CD4-positive, alpha-beta T cell treated with Interleukin-4 for 1 hour (primary cell): ENCODE data around the gene PRR14L.
"Not testable (repeated sequence)": the region's sequence is repeated elsewhere in the genome, so short reads cannot be mapped to it uniquely, and the experiment has no call there.

ENCODE experiments used
- DNase-seq, 2 donors: peaks; one replicate each; pipeline ENCODE4 v3.0.0-alpha.2; 2020 to 2022

Gene PRR14L

DNA sequence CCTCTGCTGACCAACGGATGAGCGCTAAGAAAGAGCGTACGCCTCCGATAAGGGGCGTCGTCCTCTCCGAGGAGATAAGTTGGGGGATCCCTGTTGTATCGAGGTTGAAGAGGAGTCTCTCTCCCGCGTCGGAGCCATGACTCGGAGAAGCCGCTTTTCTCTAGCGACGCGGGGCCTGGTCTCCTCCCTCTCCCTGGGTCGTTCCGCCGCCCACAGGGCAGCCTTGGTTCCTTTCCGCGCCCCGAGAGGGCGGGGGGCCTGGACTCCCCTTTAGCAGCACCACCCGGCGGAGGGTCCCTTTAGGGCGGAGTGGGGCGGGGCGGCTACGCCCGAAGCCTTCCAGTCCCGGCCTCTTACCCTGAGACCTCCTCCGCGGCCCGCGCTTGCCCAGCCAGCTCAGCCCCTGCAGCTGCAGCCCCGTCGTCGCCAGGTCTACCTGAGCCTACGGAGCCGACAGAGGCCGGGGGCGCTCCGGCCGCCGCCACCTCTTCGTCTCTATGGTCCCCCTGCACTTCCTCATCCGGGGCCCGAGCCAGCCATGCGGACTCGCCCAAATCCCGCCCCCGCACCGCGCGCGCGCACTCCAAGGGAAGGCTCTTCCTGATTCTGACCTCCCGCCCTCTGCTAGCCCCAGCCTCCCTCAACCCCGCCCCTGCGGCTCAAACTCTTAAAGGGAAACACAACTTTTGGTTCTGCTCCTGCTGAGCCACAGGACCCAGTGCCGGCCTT lies at the start of gene PRR14L:
TSS of gene PRR14L (minus strand) at position 497 of the 729 bp plus-strand sequence. CDS start 11,272 bp downstream, outside the sequence.
- peak; percentile 97 for DNase-seq

DNA sequence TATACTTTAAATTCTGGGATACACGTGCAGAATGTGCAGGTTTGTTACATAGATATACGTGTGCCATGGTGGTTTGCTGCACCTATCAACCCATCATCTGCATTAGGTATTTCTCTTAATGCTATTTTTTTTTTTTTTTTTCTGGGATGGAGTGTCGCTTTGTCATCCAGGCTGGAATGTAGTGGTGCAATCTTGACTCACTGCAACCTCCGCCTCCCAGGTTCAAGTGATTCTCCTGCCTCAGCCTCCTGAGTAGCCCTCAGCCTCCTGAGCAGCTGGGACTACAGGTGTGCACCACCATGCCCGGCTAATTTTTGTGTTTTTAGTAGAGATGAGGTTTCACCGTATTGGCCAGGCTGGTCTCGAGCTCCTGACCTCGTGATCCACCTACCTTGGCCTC lies 49.4 kb upstream of the PRR14L start:
- DNase-seq = not testable (repeated sequence)

DNA sequence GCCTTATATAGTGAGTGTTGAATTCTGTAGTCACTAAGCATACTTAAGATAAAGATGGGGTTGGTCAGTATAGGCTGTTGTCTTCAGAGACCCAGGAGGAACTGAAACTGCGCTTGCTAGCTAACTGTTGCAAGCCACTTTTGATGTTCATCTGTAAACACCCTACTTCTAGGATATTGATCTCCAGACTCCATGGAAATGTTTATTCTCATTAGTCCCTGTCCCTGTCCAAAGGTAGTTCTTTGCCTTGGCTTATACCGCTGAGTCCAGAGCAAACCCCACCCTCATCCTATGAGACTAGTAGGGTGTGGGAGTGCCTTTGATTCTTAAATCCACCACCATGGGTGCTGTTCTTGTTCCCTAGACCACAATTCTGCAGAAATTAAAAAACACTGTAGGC lies 40.3 kb upstream of the PRR14L start:
- no peak for DNase-seq

DNA sequence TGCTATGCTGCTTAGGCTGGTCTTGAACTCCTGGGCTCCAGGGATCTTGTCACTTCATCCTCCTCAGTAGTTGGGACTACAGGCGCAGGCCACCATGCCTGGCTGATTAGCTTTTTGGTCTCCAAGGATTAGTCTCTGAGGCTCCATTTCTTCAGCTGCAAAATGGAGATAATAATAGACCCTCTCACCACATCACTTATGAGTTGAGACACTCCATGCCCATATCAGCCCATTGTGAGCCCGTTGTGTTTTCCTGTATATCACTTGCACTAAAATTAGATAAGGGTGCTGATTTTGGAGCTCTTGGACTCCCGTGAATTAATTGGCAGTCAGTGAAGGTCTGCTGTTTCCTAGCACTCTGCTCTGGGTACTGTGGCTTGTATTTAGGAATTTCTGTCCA lies 39.9 kb upstream of the PRR14L start:
- DNase-seq = no peak

DNA sequence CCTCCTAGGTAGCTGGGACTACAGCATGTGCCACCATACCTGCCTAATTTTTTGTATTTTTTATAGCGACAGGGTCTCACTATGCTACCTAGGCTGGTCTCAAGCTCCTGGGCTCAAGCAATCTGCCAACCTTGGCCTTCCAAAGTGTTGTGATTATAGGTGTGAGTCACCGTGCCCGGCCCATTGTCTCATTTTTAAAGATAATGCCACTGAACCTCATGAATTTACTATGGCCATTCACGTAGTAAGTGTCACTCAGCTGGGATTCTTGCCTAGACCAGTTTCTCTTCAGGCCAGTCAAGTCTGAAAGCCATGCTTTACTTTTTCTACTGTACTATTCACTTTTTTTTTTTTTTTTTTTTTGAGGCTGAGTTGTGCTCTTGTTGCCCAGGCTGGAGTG lies 26.3 kb upstream of the PRR14L start:
- DNase-seq = no peak

DNA sequence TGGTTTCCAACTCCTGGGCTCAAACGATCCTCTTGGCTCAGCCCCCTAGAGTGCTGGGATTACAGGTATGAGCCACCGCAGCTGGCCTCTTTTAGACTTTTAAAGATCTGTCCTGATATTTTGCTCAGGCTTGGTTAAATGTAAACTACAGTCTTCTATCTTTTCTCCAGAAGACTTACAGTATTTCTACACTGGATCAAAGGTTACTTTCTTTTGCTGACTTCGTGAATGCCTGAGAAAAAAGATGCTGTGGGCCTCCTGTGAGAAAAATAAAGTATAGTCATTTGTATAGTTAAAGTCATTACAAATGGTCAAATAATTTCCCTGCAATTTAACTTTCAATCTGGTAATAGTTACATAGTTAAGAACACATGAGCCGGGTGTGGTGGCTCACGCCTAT lies 23.5 kb upstream of the PRR14L start:
- DNase-seq = no peak

DNA sequence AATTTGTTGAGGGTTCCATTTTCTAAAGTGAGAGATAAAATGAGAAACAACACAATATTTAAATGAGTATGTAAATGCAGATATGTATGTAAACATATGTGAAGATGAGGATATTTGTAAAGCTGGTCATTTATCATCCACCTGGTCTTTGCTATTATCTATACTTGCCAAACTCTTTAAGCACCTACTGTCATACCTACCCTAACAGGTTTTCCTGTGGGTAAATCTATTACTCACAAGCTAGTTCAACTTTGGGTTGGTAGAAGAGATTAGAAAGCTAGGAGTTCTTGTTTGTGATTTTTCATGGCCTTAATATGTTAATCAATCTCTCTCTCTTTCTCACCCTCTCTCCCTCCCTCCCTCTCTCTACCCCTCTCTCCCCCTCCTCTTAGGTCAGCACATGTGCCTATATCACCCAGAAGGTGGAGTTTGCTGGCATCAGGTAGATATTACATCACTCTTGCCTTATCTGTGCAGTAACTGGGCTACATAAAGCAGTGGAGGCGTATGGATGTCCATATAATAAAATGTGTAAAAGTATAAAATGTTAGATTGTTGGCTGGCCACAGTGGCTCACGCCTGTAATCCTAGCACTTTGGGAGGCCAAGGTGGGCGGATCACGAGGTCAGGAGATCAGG lies 18.6 kb upstream of the PRR14L start:
- no peak for DNase-seq

DNA sequence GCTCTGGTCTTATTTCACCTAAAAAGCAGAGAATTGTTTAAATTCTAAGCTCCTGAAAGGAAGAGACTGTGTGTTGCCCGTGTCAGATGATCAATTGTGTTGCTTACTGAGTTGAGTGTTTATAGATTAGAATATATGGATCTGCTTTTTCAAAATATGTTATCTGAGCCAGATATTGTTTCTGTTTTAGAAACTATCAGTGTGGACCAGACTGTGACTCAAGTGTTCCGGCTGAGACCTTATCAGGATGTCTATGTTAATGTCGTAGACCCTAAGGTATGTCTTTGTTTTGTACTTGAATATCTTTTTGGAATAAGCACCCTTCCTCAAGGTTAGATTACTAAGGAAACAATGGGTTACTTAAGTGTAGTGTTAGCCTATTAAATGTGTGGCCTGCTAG lies 14.9 kb upstream of the PRR14L start:
- no peak for DNase-seq

DNA sequence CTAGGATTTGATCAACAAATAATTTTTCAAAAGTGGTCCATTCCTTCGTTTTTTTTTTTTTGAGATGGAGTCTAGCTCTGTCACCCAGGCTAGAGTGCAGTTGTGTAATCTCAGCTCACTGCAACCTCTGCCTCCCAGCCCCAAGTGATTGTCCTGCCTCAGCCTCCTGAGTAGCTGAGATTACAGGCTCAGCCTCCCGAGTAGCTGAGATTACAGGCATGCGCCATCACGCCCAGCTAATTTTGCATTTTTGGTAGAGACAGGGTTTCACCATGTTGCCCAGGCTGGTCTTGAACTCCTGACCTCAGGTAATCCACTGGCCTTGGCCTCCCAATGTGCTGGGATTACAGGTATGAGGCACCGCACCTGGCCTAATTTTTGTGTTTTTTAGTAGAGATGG lies 8.9 kb upstream of the PRR14L start:
- not testable (repeated sequence) for DNase-seq

DNA sequence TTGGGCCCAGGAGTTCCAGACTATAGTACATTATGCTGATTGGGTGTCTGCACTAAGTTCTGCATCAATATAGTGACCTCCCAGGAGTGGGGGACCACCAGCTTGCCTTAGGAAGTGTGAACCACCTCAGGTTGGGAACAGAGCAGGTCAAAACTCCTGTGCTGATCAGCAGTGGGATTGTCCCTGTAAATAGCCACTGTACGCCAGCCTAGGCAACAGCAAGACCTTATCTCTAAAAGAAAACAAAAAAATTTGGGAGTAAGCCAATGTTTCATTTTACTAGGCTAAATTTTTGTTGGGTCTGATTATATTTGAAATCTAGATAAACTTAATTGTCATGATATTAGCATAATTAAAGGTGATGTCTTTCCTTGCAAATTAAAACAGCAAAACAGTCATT lies 7.3 kb upstream of the PRR14L start:
- DNase-seq = no peak

DNA sequence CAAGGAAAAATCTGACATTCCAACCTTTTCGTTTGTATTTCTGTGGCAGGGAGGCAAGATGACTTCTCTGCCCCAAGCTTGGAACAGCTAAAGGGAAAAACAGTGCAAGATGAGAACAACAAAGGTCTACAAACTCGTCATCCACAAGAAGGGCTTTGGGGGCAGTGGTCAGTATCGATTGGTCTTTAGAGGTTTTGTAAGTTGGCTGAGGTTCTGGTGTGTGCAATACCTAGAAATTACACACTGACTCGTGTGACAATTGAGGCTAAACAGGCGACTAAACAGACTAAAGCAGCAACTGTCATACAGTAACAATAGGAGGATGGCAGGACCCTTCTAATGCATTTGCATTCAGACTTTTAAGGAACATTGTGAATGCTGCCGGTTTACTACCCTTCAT lies 4.9 kb upstream of the PRR14L start:
- DNase-seq = no peak

DNA sequence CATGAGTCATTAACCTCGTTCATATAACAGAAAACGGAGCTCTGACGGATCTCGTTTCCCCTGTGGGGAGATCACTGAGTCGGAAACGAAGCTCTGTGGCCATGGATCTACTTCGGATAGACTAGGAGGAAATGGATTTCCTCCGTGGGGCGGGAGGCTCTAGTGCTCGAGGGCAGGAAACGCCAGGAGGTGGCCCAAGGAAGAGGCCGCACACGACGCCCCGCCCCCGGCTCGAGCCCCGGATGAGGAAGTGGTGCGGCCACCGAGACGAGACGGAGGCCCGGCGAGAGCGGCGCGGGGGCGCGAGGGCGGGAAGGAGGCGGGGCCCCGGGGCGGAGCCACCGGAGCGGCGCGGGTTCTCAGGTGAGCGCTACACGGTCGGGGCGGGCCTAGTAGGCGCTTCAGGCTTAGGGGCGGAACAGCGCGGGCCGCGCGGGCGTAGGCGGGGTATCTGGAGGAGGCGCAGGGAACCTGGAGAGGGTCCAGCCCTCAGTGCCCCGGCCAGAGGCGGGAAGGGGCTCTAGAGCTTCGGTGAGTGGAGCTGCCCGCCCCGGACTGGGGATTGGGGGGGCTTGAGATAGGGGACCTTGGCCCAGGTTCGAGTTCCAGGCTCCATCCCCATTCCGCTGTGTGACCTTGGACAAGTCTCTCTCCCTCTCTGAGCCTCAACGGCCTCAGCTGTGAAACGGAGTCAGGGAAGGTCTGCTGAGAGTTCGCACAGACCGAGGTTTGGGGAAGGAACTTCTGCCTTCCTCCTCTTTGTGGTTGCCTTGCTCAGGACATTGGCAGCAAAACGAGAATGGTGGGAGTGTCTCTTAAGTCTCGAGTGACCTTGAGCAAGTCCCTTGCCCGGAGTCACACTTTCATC lies 3.9 kb upstream of the PRR14L start, which contains the start of gene DEPDC5:
TSS of gene DEPDC5 (plus strand) at position 386 of the 868 bp plus-strand sequence. CDS start 903 bp downstream, outside the sequence.
- DNase-seq = peak; percentile 95 to 96

DNA sequence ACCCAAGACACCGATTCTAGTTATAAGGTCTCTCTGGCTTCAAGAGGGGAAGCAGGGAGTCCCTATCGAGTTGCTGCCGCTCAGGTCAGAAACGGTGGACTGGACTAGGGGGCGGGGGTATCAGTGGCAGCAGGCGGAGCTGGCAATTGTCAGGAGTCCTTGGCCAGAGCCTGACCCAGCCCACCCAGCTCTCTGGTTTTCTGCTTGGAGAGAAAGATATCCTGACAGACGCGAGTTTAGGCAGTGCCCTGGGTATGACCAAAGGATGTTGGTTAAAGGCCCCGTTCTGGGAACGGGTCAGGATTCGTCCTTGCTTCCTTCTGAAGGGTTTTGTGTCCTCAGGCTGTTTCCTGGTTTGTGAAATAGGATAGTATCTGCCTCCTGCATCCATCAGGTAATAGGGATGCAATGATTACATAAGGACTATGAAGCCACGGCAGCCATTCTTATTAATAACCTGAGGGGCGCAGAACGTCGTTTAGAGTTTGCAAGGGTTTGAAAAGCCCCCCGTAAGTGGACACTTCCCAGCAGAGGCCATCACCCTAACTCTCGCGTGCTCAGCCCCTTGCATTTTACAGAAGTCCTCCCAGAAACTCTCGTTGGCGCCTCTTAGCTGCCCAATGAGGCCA lies 3.2 kb upstream of the PRR14L start:
- DNase-seq = peak; percentile 3 to 11

DNA sequence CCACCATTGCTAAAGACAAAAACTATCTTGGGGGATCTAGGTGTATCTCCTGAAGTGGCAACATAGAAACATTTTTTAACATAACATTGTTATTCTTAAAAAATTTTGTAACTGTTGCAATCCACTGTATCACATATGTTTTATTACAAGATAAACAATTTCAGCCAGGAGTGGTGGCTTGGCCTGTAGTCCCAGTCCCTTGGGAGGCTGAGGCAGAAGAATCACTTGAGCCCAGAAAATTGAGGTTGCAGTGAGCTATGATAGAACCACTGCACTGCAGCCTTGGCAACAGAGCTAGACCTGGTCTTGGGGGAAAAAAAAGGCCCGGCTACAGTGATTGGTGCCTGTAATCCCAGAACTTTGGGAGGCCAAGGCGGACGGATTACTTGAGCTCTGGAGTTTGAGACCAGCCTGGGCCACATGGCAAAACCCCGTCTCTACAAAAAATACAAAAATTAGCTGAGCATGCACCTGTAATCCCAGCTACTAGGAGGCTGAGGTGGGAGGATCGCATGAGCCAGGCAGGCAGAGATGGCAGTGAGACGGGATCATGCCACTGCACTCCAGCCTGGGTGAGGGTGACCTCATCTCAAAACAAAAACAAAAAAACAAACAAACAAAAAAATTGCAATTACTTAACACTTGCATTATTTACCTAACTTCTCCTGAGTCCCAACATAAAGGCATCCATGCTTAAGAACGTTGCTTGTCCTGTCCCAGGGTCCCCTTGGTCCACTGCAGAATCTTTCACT lies 2.3 kb upstream of the PRR14L start:
- no peak for DNase-seq

DNA sequence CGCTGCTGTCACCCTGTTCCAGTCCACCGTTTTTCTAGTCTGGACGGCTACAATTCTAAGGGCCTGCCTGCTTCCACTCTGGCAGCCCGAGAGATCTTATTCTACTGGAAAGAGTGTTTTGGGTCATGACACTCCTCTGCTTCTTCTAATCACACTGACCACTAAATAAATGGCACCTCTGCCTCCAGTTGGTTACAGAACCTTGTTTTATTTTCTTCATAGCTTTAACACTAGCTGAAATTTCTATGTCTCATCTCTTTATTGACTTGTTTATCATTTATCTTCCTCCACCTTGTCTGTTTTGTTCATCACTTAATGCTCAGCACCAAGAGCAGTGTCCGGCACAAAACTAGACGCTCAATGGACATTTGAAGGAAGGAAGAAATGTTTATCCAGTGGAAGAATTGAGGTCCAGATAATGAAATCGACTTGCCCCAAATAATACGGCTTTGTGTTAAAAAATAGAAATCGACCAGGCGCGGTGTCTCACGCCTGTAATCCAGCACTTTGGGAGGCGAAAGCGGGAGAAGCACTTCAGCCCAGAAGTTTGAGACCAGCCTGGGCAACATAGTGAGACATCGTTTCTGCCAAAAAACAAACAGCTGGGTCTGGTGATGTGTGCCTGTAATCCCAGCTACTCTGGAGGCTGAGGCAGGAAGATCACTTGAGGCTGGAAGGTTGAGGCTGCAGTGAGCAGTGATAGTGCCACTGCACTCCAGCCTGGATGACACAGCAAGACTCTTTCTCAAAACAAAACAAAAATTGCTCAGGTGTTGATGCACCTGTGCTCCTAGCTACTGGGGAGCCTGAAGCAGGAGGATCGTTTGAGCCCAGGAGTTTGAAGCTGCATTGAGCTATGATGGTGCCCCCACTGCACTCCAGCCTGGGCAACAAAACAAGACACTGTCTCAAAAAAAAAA lies 693 bp upstream of the PRR14L start:
- no peak for DNase-seq

DNA sequence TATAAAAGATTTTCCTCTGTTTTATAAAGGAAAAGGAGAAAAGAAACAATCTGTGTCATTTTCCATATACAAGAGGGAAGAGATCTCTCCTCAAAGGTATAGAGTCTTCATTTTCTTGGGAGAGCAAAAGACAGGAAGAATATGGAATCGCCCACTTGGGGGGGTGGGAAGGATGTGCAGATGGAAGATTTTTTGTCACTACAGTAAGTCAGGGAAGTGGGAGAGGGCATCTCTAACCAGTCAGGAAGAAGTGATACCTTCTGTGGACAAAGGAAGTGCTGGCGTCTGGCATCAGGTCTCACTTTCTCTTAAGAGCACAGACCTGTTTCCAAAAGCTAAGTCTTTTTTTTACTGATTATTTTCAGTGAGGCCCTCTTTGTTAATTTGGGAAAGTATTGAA lies 1.4 kb downstream of the PRR14L start:
- DNase-seq = no peak

DNA sequence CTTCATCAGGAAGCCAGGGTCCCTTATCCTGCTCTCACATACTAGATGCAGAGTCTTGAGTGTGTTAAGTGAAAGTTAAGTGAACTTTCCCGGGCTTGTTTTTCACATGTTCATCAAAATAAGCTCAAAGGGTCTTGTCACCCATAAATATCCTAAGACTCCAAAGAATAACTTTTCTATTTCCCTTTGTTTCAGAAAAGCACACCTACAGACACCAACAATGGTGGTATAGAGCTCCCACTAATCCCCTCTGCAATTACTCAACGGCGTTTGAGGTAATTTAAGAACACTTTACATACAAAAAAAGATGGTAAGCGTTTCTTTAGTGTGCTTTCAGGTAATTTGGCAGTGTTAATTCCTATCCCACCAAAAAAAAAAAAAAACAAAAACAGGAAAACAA lies 2.5 kb downstream of the PRR14L start:
- no peak for DNase-seq

DNA sequence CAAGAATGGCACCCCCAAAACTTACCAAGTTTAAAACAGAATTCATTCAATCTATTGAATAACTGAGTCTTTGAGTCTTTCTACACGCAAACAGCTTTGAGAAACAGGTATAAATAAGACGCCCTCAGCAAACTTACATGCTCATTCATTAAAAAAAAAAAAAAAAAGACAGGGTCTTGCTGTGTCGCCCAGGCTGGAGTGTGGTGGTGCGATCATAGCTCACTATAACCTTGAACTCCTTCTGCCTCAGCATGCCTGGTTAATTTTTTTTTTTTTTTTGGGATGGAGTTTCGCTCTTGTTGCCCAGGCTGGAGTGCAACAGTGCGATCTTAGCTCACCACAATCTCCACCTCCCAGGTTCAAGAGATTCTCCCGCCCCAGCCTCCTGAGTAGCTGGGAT lies 6.1 kb downstream of the PRR14L start:
- no peak for DNase-seq

DNA sequence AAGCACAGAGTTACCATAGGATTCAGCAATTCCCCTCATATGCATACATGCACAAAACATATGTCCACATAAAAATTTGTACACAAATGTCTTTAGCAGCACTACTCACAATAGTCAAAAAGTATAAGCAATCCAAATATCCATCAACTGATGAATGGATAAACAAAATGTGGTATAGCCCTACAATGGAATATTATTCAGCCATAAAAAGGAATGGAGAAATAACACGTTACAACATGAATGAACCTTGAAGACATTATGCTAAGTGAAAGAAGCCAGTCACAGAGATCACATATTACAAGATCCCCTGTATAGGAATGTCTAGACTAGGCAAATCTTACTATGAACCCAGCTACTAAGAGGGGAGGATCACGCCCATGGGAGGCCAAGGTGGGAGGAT lies 7.2 kb downstream of the PRR14L start:
- DNase-seq = no peak

DNA sequence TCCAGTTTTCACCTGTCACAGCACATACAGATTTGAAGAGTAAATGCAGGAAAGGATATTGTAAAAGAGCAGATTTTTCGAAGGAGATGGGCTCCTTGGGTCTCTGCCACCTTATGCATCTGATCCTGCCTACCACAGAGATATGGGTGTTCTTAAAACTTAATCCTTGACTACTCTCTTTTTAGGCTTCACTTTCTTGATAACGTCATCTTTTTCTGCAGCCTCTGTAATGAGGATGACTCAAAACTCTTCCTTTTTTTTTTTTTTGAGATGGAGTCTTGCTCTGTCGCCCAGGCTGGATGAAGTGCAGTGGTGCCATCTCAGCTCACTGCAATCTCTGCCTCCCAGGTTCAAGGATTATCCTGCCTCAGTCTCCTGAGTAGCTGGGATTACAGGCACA lies 7.8 kb downstream of the PRR14L start:
- DNase-seq = no peak

DNA sequence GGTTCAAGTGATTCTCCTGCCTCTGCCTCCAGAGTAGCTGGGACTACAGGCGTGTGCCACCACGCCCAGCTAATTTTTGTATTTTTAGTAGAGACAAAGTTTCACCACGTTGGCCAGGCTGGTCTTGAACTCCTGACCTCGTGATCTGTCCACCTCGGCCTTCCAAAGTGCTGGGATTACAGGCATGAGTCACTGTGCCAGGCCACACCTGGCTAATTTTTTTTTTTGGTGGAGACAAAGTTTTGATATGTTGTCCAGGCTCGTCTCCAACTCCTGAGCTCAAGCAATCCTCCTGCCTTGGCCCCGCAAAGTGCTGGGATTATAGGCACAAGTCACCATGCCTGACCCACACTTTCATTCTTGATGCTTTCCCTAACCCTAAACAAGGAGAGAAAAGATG lies 9.6 kb downstream of the PRR14L start:
- not testable (repeated sequence) for DNase-seq
